ENCODE measurements around the gene CPEB4. TPM values are rescaled to one million over a fixed set of nuclear protein-coding genes. Genes with fewer than 3 reads are reported as not detected.

CPEB4 gene
- total RNA-seq, 4 donors from 2014 or later: 7.2 to 24.1 (median 18.9) TPM

- Histone ChIP-seq H3K36me3 (no peaks in the 10 kb centered on the region), H3K4me1 (no peaks in the 10 kb centered on the region), H3K9me3 (no peaks in the 10 kb centered on the region), H3K27me3 (no peaks in the 10 kb centered on the region), H3K4me3 (no peak overlapping the region), H3K27ac (no peak overlapping the region)
- TF ChIP-seq POLR2A (IDR thresholded peaks at IDR 0.05): no peak
- TF ChIP-seq, protein P1, sequence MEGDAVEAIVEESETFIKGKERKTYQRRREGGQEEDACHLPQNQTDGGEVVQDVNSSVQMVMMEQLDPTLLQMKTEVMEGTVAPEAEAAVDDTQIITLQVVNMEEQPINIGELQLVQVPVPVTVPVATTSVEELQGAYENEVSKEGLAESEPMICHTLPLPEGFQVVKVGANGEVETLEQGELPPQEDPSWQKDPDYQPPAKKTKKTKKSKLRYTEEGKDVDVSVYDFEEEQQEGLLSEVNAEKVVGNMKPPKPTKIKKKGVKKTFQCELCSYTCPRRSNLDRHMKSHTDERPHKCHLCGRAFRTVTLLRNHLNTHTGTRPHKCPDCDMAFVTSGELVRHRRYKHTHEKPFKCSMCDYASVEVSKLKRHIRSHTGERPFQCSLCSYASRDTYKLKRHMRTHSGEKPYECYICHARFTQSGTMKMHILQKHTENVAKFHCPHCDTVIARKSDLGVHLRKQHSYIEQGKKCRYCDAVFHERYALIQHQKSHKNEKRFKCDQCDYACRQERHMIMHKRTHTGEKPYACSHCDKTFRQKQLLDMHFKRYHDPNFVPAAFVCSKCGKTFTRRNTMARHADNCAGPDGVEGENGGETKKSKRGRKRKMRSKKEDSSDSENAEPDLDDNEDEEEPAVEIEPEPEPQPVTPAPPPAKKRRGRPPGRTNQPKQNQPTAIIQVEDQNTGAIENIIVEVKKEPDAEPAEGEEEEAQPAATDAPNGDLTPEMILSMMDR (IDR thresholded peaks at IDR 0.05): no peak
- DNase-seq: no peak
- intact Hi-C loops (cut with DNase I; ENCODE audit: low total_unique reads): no loop called here
These were observed 111.9 kb downstream of the CPEB4 start for GRCh38 chr5:174000076-174000475.

- no peak overlapping the region for H3K27ac ChIP-seq
- H3K9me3 ChIP-seq: no peaks in the 10 kb centered on the region
- intact Hi-C loops (cut with DNase I; ENCODE audit: low total_unique reads): no loop called here
- no peak for TF ChIP-seq POLR2A (IDR thresholded peaks at IDR 0.05)
- TF ChIP-seq, protein P1 (IDR thresholded peaks at IDR 0.05): no peak
- no peak overlapping the region for H3K4me3 ChIP-seq
- no peak for DNase-seq
- no peaks in the 10 kb centered on the region for H3K27me3 ChIP-seq
- H3K36me3 ChIP-seq: no peaks in the 10 kb centered on the region
- H3K4me1 ChIP-seq: no peaks in the 10 kb centered on the region
These were observed 115.6 kb downstream of the CPEB4 start for GRCh38 chr5:174003795-174004194.

GRCh38 chr5:174008922-174009321 is 120.8 kb downstream of the CPEB4 start:
- intact Hi-C loops (cut with DNase I; ENCODE audit: low total_unique reads): no loop called here
- Histone ChIP-seq H3K4me1 (no peaks in the 10 kb centered on the region), H3K36me3 (no peaks in the 10 kb centered on the region), H3K27ac (no peak overlapping the region), H3K9me3 (no peaks in the 10 kb centered on the region), H3K4me3 (no peak overlapping the region), H3K27me3 (no peaks in the 10 kb centered on the region)
- TF ChIP-seq, protein P1 (IDR thresholded peaks at IDR 0.05): no peak
- TF ChIP-seq POLR2A (IDR thresholded peaks at IDR 0.05): no peak
- no peak for DNase-seq

DNA sequence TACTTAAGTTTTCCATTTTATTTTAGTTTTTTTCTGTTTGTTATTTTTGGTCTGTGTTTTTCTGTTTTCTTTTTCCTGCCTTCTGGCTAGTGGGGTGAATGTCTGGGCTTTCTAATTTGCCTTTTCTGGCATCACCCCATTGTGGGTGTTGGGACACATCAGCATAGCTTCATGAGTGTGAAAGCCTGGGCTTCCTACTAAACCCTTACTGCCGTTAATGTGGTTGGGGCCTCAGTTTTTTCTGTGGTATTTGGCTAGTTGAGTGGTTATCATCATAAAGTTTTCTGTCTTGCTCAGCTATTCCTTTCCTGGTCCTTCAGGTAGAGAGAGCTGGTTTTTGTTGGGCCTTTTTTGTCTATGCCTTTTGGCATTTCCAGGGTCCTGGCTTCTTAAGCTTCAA is 122.2 kb downstream of the CPEB4 start:
- H3K4me1 ChIP-seq: no peaks in the 10 kb centered on the region
- intact Hi-C loops (cut with DNase I; ENCODE audit: low total_unique reads): no loop called here
- H3K9me3 ChIP-seq: no peaks in the 10 kb centered on the region
- DNase-seq: no peak
- no peak overlapping the region for H3K4me3 ChIP-seq
- no peak for TF ChIP-seq POLR2A (IDR thresholded peaks at IDR 0.05)
- TF ChIP-seq, protein P1 (IDR thresholded peaks at IDR 0.05): no peak
- no peak overlapping the region for H3K27ac ChIP-seq
- H3K27me3 ChIP-seq: no peaks in the 10 kb centered on the region
- no peaks in the 10 kb centered on the region for H3K36me3 ChIP-seq

DNA sequence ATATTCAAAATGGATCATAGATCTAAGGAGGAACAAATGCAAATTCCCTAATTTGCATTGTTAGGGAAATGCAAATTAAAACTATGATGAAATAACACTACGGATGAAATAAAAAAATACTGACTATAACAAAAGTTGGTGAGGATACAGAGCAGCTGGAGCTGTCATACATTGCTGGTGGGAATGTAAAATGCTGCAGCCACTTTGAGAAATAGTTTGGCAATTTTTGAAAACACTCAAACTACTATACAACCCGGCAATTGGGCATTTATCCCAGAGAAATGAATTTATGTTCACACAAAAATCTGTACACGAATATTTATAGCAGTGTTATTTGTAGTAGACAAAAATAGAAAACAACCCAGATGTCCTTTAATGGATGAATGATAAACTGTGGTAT is 123.3 kb downstream of the CPEB4 start:
- Histone ChIP-seq H3K4me3 (no peak overlapping the region), H3K4me1 (no peaks in the 10 kb centered on the region), H3K36me3 (no peaks in the 10 kb centered on the region), H3K9me3 (no peaks in the 10 kb centered on the region), H3K27me3 (no peaks in the 10 kb centered on the region), H3K27ac (no peak overlapping the region)
- intact Hi-C loops (cut with DNase I; ENCODE audit: low total_unique reads): no loop called here
- DNase-seq: no peak
- TF ChIP-seq, protein P1 (IDR thresholded peaks at IDR 0.05): no peak
- no peak for TF ChIP-seq POLR2A (IDR thresholded peaks at IDR 0.05)

Other genes with a start within 250 kb of the CPEB4 start
- gene C5orf47, start 100.8 kb downstream of the CPEB4 start, total RNA-seq: under 1 TPM in 1 of 4 donors, not detected in 3; 0.21 TPM
- 1 to 10 TPM in 1 of 4 donors, not detected in 3; 2.3 TPM for gene NSG2, start 157.4 kb downstream of the CPEB4 start, total RNA-seq

Measured in uterus (tissue), 4 donors.